ENCODE data around the gene PCDHA11. TPM values are rescaled to one million over a fixed set of nuclear protein-coding genes. Genes with fewer than 3 reads are reported as not detected.

Gene PCDHA11
- total RNA-seq, 4 donors from 2014 or later, result 0.17 to 0.69 (median 0.34) TPM

GRCh38 chr5:140916325-140916724 is 47.6 kb downstream of the PCDHA11 start:
- TF ChIP-seq, protein P1, sequence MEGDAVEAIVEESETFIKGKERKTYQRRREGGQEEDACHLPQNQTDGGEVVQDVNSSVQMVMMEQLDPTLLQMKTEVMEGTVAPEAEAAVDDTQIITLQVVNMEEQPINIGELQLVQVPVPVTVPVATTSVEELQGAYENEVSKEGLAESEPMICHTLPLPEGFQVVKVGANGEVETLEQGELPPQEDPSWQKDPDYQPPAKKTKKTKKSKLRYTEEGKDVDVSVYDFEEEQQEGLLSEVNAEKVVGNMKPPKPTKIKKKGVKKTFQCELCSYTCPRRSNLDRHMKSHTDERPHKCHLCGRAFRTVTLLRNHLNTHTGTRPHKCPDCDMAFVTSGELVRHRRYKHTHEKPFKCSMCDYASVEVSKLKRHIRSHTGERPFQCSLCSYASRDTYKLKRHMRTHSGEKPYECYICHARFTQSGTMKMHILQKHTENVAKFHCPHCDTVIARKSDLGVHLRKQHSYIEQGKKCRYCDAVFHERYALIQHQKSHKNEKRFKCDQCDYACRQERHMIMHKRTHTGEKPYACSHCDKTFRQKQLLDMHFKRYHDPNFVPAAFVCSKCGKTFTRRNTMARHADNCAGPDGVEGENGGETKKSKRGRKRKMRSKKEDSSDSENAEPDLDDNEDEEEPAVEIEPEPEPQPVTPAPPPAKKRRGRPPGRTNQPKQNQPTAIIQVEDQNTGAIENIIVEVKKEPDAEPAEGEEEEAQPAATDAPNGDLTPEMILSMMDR (IDR thresholded peaks at IDR 0.05), result no peak
- no peak for TF ChIP-seq POLR2A (IDR thresholded peaks at IDR 0.05; ENCODE audit: low read depth)
- TF ChIP-seq EP300 (IDR thresholded peaks at IDR 0.05), result no peak
- no peak for TF ChIP-seq POLR2AphosphoS5 (IDR thresholded peaks at IDR 0.05)
- Histone ChIP-seq H3K9me3 (no peaks in the 10 kb centered on the region), H3K27ac (replicated peaks in 1 of 4) (no peak overlapping the region), H3K4me3 (no peak overlapping the region), H3K27me3 (no peaks in the 10 kb centered on the region), H3K36me3 (no peaks in the 10 kb centered on the region), H3K4me1 (no peaks in the 10 kb centered on the region)
- intact Hi-C loops (cut with DNase I), result no loop called here
- DNase-seq (ENCODE audit: extremely low spot score), result no peak
- WGBS, result 57% methylated on average over 1 of the region's 1 CpG

Other genes with a start within 250 kb of the PCDHA11 start
- 100 to 1,000 TPM in 1 of 4 donors, 10 to 100 TPM in 3; 34.9 to 125 (median 56.1) TPM for gene CD14, start 235.8 kb upstream of the PCDHA11 start, total RNA-seq
- gene TMCO6, start 229.5 kb upstream of the PCDHA11 start, total RNA-seq, result 10 to 100 TPM; 14.0 to 41.4 (median 22.2) TPM
- gene NDUFA2, start 221.3 kb upstream of the PCDHA11 start, total RNA-seq, result 10 to 100 TPM; 52.3 to 63.3 (median 57.4) TPM
- 100 to 1,000 TPM in 3 of 4 donors, 10 to 100 TPM in 1; 98.7 to 159 (median 148) TPM for gene IK, start 221.1 kb upstream of the PCDHA11 start, total RNA-seq
- 10 to 100 TPM; 17.7 to 23.8 (median 20.6) TPM for gene WDR55, start 204.1 kb upstream of the PCDHA11 start, total RNA-seq
- under 1 TPM in 3 of 4 donors, not detected in 1; 0.46 to 0.83 (median 0.66) TPM for gene DND1, start 195.4 kb upstream of the PCDHA11 start, total RNA-seq
- 10 to 100 TPM; 45.7 to 68.7 (median 59.9) TPM for gene HARS1, start 177.6 kb upstream of the PCDHA11 start, total RNA-seq
- gene HARS2, start 177.5 kb upstream of the PCDHA11 start, total RNA-seq, result 10 to 100 TPM; 19.1 to 22.2 (median 19.2) TPM
- gene ZMAT2, start 168.5 kb upstream of the PCDHA11 start, total RNA-seq, result 10 to 100 TPM; 30.8 to 45.1 (median 38.0) TPM
- not detected for gene PCDHA1, start 82.8 kb upstream of the PCDHA11 start, total RNA-seq
- under 1 TPM in 3 of 4 donors, not detected in 1; 0.13 to 0.42 (median 0.34) TPM for gene PCDHA2, start 74.1 kb upstream of the PCDHA11 start, total RNA-seq
- 1 to 10 TPM in 3 of 4 donors, under 1 TPM in 1; 0.17 to 1.9 (median 1.2) TPM for gene PCDHA3, start 67.9 kb upstream of the PCDHA11 start, total RNA-seq
- gene PCDHA4, start 61.9 kb upstream of the PCDHA11 start, total RNA-seq, result 1 to 10 TPM in 1 of 4 donors, under 1 TPM in 3; 0.45 to 1.1 (median 0.66) TPM
- under 1 TPM; 0.17 to 0.69 (median 0.30) TPM for gene PCDHA5, start 47.3 kb upstream of the PCDHA11 start, total RNA-seq
- gene PCDHA6, start 41.0 kb upstream of the PCDHA11 start, total RNA-seq, result under 1 TPM; 0.33 to 0.97 (median 0.76) TPM
- 1 to 10 TPM in 1 of 4 donors, under 1 TPM in 3; 0.17 to 1.0 (median 0.37) TPM for gene PCDHA7, start 34.7 kb upstream of the PCDHA11 start, total RNA-seq
- gene PCDHA8, start 27.8 kb upstream of the PCDHA11 start, total RNA-seq, result under 1 TPM in 2 of 4 donors, not detected in 2; 0.29 to 0.83 TPM
- under 1 TPM; under 0.01 to 0.42 (median 0.15) TPM for gene PCDHA9, start 20.6 kb upstream of the PCDHA11 start, total RNA-seq
- 1 to 10 TPM in 2 of 4 donors, under 1 TPM in 2; 0.33 to 1.6 (median 1.0) TPM for gene PCDHA10, start 13.1 kb upstream of the PCDHA11 start, total RNA-seq
- 1 to 10 TPM in 3 of 4 donors, under 1 TPM in 1; 0.66 to 4.8 (median 2.5) TPM for gene PCDHA12, start 6.4 kb downstream of the PCDHA11 start, total RNA-seq
- 1 to 10 TPM in 1 of 4 donors, under 1 TPM in 3; 0.39 to 2.1 (median 0.76) TPM for gene PCDHA13, start 13.2 kb downstream of the PCDHA11 start, total RNA-seq
- 1 to 10 TPM; 1.7 to 5.4 (median 4.4) TPM for gene PCDHAC1, start 57.3 kb downstream of the PCDHA11 start, total RNA-seq
- 10 to 100 TPM in 3 of 4 donors, 1 to 10 TPM in 1; 8.8 to 26.6 (median 18.0) TPM for gene PCDHAC2, start 97.5 kb downstream of the PCDHA11 start, total RNA-seq
- gene PCDHB1, start 182.4 kb downstream of the PCDHA11 start, total RNA-seq, result not detected
- gene PCDHB2, start 225.7 kb downstream of the PCDHA11 start, total RNA-seq, result 1 to 10 TPM; 2.1 to 3.2 (median 2.8) TPM
- 1 to 10 TPM in 3 of 4 donors, under 1 TPM in 1; 0.83 to 2.3 (median 1.2) TPM for gene PCDHB3, start 231.5 kb downstream of the PCDHA11 start, total RNA-seq

All from esophagus muscularis mucosa (tissue), 4 donors.